ENCODE data around the gene TOPAZ1. TPM values are rescaled to one million over a fixed set of nuclear protein-coding genes. Genes with fewer than 3 reads are reported as not detected.

The TOPAZ1 gene
- total RNA-seq, 1 donor from 2014 or later = not detected

DNA sequence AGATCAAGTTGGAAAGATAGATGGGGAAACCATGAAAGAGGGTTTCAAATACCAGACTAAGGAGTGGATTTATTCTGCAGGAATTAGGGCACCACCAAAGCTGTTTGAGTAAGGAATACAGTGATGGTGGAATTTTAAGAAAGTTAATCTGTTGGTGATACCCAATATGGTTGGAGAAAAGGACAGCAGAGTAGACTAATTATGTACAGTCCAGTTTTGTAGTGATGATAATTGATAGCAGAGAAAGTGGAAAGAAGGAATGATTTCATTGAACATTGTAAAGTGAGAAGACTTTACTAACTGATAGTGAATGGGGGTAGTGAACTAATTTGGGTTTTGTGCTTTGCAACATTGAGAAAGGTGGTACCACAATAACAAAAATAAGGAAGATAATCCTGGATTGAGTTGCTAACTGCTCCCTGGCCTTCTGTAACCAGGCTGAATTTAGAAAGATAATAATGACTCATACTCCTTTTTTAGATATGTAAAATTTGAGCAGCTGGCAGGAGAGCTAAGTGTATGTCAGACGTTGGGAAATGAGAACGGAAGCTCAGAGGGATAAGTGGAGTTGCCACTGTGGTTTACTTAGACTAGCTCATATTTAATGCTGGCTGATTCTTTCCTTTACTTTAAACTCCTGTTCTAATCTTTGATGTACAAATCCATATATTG lies 113.8 kb downstream of the TOPAZ1 start:
- ATAC-seq (peak; percentile 92), DNase-seq (ENCODE audit: missing footprints) (no peak)
- intact Hi-C loops (cut with DNase I) = no loop called here

DNA sequence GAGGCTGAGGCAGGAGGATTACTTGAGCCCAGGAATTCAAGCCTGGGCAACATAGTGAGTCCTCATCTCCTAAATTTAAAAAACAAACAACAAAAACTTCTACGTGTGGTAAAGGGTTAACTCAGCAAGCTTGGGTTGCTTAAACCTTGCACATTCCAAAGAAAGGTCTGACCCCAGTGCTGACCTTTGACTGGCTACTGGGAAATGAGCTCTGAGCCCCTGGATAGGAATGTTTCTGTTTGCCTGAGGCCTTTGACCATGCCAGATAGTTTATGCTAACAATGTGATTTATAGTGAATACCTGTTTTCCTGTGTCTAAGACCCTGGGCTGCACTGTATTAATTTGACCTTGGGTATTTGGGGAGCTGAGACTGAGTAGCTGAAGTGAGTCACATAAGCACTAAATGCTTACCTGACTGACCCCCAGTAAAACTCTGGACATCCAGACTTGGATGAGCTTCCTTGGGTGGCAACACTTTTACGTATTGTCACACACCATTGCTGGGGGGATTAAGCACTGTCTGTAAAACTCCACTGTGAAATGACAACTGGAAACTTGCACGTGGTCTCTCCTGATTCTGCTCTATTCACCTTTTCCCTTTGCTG lies 117.6 kb downstream of the TOPAZ1 start:
- intact Hi-C loops (cut with DNase I) = no loop called here
- no peak for ATAC-seq
- no peak for DNase-seq (ENCODE audit: missing footprints)

DNA sequence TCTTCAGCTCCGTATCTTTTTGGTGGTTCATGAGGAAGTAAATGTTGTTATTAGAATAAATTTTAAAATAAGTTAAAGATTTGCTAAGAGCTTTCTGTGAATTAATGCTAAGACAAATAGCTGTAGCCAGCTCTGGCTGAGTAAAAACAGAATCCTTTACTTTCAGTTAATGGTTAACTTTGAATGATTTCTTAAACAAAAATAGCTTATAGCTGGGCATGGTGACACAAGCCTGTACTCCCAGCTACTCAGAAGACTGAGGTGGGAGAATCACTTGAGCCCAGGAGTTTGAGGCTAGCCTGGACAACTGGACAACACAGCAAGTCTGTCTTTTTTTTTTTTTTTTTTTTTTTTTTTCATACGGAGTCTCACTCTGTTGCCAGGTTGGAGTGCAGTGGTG lies 121.9 kb downstream of the TOPAZ1 start:
- DNase-seq (ENCODE audit: missing footprints) (no peak), ATAC-seq (no peak)
- intact Hi-C loops (cut with DNase I) = no loop called here

DNA sequence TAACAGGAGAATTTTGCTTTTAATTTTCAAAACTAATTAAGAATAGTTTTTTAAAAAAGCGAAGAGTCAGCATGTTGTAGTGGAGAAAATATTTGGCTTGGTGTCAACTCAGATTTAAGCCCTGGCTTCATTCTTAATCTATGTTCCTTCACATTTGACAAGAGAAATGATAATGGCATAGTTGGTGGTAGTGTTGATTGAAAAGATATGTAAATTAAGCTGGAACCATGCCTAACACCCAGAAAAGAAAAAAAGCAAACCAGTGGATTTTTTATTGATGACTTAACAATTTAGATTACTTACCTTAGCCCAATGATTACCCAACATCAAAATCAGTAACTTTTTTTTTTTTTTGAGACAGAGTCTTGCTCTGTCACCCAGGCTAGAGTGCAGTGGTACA lies 124.3 kb downstream of the TOPAZ1 start:
- DNase-seq (ENCODE audit: missing footprints) = no peak
- ATAC-seq = no peak
- intact Hi-C loops (cut with DNase I) = no loop called here

DNA sequence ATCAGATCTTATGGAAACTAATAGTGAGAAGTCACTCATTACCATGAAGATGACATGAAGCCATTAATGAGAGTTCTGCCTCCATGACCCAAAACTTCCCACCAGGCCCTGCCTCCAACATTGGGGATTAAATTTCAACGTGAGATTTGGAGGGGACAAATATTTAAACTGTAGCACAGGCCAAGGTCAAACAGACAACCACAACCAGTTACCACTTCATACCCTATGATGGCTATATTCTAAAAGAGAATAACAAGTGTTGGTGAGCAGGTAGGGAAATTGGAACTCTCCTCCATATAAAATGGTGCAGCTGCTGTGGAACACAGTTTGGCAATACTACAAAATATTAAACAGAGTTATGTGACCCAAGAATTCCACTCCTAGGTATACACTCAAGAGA lies 133.8 kb downstream of the TOPAZ1 start:
- DNase-seq (ENCODE audit: missing footprints) (no peak), ATAC-seq (no peak)
- intact Hi-C loops (cut with DNase I) = no loop called here

Other genes with a start within 250 kb of the TOPAZ1 start
- gene TCAIM, start 96.9 kb downstream of the TOPAZ1 start, total RNA-seq = 32.8 TPM
- gene ZNF445, start 235.8 kb downstream of the TOPAZ1 start, total RNA-seq = 12.7 TPM

Data from Right ventricle myocardium inferior (tissue), 1 donor.